Urothelium cell line (cell line): ENCODE results near the gene MAP4K1.
"Not testable (repeated sequence)": the region's sequence is repeated elsewhere in the genome, so short reads cannot be mapped to it uniquely, and the experiment has no call there.

ENCODE experiments used
- DNase-seq: peaks from one replicate; pipeline ENCODE4 v3.0.0; 2011; ENCODE audit warnings: low spot score, mixed read lengths
- FAIRE-seq: peaks from 2 replicates; lab custom pipeline; 2011; peaks lifted over from hg19 to GRCh38; lab: Jason Lieb, UNC

Gene MAP4K1

GRCh38 chr19:38653028-38653571 is 35.3 kb upstream of the MAP4K1 start:
- FAIRE-seq (no peak), DNase-seq (no peak)

DNA sequence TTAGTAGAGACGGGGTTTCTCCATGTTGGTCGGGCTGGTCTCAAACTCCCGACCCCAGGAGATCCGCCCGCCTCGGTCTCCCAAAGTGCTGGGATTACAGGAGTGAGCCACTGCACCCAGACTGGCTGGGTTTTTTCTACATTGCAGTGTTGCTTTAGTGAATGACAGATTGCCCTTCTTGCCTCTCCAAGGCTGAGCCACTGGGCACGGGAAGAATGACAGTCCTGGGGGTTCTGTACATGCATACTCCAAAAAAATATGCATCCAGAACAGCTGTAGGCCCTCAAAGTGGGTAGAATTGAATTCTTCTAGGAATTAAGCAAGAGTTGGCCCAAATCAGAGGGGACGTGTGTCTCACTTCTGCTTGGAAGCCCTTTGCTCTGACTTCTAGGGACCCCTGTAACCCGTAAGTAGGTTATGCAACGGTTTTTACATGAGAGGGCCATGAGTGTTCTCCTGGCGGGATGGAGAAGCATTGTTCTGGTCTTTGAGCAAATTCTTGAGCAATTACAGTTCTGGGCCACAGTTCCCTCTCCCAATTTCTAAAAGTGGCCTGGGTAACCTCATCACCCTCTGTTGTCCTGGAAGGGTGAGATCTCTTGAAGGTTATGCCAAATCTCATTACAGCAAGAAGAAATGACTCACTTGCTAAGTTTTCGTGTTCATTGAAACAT is 33.3 kb upstream of the MAP4K1 start:
- FAIRE-seq (no peak), DNase-seq (no peak)

DNA sequence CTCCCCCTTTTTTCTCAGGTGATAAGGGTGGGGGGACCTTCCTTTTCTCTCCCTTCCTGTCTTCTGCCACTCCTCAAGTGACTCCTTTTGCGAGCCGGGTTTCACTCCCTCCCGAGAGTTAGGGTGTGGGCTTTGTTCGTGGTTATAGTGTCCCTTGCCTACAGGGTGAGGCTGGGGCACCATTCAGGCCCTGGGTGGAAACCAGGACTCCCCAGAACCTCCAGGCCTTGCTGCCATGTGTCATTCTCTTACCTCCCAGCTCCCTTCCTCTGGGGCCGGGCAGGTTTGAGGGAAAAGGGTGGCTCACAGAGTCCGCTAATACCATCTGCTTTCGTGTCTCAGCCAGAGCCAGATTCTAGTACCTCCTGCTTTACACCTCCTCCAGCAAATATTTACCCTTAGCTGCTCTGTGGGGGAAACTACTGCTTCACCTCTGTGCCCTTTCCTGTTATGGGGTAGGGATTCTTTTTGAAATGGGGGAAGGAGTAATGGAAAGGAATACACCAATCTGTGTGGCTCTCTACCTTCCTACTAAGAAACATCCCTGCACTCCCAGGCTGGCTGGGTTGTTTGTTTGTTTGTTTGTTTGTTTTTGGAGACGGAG is 32.5 kb upstream of the MAP4K1 start:
- DNase-seq (no peak), FAIRE-seq (no peak)

DNA sequence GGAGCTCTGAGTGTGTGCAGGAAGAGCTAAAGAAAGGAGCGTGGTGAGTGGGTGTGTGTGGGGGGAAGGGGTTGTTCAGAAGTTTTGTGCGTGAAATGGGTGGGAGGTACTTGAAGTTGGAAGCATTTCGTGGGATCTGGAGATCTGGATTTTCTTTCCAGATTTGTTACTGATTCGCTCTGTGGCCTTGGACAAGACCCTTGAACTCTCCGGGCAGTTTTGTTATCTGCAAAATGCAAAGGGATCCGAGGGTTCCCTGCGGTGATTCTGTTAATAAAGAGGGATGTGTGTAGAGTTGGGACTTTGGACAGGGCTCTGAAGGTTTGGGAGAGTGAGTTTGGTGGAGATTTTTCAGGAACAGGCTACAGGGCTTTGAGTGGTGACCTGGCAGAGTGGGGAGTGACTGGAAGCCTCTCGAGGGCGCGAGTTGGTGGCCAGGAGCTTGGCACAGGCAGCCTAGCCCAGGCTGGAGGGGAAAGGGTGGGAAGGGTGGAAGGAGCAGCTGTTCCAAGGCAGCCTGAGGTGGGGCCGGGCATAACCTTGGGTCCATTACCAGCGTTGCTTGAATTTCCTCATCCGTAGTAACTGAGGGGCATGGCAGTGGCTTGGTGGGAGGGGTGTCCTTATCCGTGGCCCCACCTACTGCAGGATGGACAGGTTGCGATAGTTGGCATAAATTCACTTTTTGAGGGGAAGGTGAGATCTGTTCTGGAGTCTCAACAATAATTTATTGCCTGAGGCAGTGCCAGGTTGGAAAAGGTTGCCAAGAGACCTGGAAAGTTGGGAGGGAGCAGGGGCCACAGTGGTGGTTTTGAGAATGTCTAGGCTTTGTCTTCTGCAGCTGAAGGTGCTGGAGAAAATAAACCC is 31.8 kb upstream of the MAP4K1 start:
- DNase-seq = no peak

GRCh38 chr19:38648769-38649304 is 31.1 kb upstream of the MAP4K1 start:
- FAIRE-seq (no peak), DNase-seq (no peak)

More for the DNA sequence above, 31.8 kb upstream of the MAP4K1 start:
- no peak for FAIRE-seq

DNA sequence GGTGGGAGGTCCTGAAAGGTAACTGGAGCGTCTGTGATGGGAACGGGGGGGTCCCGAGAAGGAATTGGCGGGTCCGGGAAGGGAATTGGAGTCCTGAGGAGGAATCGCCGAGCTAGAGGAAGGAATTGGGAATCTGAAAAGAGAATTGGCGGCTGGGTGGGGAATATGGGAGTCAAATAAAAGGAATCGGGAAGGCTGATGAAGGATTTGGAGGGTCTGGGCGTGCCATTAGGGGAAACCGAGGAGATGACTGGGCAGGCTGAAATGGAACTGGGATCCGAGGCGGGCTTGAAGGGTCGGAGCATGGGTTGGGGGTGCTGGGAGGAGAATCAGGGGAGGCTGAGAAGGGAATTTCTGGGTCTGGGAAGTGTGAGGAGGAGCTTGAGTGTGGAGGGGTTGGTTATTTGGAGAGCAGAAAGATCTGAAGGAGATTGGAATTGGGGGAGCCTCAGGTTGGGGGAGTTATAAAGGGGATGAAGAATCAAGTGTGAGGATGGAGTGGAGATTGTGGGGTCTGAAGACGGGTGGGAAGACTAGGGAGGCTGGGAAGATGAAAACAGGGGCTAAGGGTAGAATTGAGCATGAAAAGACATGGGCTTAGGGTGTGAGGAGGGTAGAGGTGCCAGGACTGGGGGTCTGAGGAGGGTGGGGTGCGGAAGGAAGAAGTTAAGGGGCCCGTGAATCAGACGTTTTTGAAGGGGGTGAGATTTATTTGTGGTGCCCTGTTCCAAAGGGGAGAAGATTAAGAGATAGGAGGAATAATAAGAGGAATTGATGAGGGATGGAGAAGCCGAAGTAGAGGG is 30.4 kb upstream of the MAP4K1 start:
- no peak for FAIRE-seq

GRCh38 chr19:38647368-38647965 is 29.7 kb upstream of the MAP4K1 start, which contains the start of gene ACTN4:
Gene ACTN4 (plus strand): TSS chr19:38647649. CDS start chr19:38647746, 97 bp downstream.
- FAIRE-seq (peak; percentile 92), DNase-seq (peak; percentile 97)

More for the DNA sequence above, 30.4 kb upstream of the MAP4K1 start:
- DNase-seq = no peak

GRCh38 chr19:38644719-38645118 is 27.0 kb upstream of the MAP4K1 start:
- FAIRE-seq (no peak), DNase-seq (no peak)

GRCh38 chr19:38642176-38642575 is 24.4 kb upstream of the MAP4K1 start:
- DNase-seq = no peak

DNA sequence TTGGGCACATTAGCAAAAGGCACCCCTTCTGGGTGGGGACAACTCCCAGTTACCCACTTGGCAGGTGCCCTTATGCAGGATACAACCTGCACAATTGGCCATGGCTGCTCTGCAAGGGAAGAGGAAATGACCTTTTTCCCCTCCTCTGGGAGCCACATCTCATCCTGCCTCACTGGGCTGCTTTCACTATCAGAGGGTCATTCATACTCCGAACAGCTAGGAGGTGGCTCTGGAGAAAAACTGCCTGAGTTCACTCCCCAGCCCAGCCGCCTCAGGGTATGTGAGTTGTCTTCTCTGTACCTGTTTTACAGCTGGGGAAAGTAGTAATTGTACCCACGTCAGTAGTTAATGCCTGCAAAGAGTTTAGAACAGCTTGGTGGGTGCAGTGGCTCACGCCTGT is 22.6 kb upstream of the MAP4K1 start:
- FAIRE-seq (no peak), DNase-seq (no peak)

More at GRCh38 chr19:38642176-38642575, 24.4 kb upstream of the MAP4K1 start:
- FAIRE-seq = no peak

- no peak for FAIRE-seq
- no peak for DNase-seq
Observed at GRCh38 chr19:38639679-38640078, 21.9 kb upstream of the MAP4K1 start.

DNA sequence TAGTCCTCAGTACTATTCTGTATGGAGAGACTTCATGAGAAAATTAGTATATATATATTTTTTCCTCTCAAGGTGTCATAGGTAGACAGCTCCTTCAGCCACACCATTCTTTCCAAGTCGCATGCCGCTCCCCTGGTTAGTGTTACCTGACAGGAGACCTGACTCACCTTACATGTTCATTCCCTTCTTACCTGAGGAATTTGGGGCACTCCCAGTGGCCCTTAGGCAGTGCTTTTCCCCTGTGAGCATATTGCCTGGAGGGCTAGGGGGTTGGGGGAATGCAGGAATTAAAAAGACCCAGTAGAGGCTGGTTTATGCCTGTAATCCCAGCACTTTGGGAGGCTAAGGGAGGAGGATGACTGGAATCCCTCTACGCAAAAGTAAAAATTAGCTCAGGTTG is 20.7 kb upstream of the MAP4K1 start:
- FAIRE-seq (no peak), DNase-seq (no peak)

- FAIRE-seq (no peak), DNase-seq (no peak)
Observed at GRCh38 chr19:38635483-38636399, 18.0 kb upstream of the MAP4K1 start.

DNA sequence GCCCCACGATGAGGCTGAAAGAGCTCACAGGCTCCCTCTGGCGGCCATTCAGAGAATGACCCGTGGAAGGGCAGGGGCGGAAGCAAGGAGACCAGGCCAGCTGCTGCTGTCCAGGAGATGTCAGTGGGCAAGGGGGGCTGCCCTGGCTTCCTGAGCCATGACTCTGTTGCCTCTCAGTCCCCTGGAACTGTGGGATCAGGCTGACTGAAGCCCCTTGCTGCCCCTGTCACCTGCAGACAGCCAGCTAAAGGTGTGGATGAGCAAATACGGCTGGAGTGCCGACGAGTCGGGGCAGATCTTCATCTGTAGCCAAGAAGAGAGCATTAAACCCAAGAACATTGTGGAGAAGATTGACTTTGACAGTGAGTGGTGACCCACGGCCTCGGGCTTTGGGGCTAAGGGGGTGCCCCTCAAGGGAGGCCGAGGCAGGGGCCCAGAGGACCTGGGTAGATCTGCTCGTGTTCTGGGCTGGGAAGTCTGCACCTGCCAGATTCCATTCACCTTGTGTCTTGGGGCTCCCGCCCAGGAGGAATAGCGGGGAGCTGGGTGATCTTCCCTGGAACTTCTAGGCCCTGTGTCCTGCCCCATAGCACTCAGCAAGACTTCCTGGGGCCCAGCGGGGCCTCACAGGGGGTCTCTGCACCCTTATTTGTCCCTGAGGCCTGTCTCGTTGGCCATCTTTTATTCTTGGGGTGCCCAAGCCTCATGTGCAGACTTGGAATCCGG is 17.2 kb upstream of the MAP4K1 start:
- FAIRE-seq = no peak

DNA sequence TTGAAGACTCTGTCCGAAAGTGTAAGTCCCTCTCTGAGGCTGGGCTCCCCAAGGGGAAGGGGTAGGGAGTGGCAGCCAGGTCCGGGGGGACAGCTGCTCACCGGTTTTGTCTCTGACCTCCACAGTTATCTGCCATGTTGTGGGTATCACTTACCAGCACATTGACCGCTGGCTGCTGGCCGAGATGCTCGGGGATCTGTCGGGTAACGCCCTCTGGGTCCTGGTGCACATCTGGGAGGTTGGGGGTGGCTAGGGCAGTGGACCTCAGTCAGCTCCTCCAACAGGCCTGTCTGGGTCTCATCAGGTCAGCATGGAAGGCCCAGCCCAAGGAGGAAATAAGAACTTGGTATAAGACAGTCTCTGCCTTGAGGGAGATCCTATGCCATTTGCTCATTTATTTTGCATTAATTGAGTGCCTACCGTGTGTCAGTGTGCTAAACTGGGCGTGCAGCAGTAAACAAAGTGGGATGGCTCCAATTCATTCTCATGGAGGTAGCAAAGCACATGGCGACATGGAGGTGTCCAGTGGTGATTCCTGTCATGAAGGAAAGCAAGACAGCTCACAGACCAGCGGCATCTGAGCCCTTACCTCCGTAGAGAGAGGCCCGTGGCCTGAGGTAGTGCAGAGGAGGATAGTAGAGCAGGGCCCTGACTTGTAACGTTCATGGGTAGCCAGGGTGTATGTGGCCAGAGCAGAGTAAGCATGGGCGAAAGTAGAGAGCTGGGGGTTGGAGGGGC is 14.9 kb upstream of the MAP4K1 start:
- FAIRE-seq (no peak), DNase-seq (no peak)

More for the DNA sequence above, 17.2 kb upstream of the MAP4K1 start:
- peak; percentile 81 for DNase-seq

DNA sequence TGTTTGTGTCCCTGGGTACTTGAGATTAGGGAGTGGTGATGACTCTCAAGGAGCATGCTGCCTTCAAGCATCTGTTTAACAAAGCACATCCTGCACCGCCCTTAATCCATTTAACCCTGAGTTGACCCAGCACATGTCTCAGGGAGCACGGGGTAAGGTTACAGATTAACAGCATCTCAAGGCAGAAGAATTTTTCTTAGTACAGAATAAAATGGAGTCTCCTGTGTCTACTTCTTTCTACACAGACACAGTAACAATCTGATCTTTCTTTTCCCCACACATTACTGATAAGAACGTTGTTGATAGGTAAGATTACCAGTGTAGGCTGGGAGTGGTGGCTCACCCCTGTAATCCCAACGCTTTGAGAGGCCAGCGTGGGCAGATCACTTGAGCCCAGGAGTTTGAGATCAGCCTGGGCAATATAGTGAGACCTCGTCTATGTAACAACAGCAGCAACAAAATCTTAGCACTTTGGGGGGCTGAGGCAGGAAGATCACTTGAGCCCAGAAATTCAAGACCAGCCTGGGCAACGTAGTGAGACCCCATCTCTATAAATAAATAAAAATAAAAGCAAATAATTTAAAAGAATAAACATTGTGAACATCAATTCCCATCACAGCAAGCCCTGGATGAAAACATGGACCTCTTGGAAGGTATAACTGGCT is 14.2 kb upstream of the MAP4K1 start:
- not testable (repeated sequence) for DNase-seq, FAIRE-seq

GRCh38 chr19:38631301-38631700 is 13.5 kb upstream of the MAP4K1 start:
- not testable (repeated sequence) for FAIRE-seq, DNase-seq
